Measurements from ENCODE around the gene DESI2.

The DESI2 gene

DNA sequence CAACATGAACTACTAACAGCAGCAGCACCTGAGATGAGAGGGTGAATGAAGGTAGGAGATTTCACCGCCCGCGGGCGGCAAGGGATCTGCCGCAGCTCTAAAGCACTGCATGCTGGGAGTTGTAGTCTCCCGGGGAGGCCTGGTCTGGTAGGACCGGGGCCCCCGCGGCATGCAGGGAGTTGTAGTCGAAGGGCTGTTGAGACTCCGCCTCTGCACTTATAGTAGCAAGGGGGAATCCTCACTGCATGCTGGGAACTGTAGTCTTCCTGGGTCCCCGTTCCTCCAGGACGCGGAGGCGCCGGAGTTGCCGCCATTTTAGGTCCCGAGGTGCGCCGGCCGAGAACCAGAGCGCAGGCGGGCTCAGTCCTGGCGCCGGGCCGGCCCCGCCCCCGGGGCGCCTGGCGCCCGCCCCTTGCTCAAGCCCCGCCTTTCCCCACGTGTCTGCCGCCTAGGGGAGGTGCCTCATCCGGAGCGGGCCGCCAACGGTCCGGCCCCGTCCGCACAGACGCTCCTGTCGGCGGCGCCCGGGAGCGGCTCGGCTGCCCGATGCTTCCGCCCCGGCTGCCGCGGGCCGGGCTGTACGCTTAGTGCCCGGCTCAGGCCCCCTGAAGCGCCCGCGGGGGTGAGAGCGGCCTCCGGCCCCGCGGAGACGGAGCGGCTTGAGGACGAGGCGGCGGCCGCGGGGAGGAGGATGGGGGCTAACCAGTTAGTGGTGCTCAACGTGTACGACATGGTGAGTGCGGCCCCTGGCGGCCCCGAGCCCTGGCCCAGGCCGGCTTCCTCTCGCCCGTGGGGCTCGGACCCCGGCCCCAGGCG, at the start of gene DESI2 (continued):
- TF ChIP-seq ZNF335 (tag by site-specific recombination; conservative IDR thresholded peaks at IDR 0.05), result peak; percentile 98
- no peak for TF ChIP-seq ZNF292 (tag by site-specific recombination; IDR thresholded peaks at IDR 0.05; ENCODE audit: borderline replicate concordance, low read depth)
- TF ChIP-seq KLF7 (tag by site-specific recombination; IDR thresholded peaks at IDR 0.05; ENCODE audit: borderline replicate concordance), result no peak
- TF ChIP-seq, protein P1, sequence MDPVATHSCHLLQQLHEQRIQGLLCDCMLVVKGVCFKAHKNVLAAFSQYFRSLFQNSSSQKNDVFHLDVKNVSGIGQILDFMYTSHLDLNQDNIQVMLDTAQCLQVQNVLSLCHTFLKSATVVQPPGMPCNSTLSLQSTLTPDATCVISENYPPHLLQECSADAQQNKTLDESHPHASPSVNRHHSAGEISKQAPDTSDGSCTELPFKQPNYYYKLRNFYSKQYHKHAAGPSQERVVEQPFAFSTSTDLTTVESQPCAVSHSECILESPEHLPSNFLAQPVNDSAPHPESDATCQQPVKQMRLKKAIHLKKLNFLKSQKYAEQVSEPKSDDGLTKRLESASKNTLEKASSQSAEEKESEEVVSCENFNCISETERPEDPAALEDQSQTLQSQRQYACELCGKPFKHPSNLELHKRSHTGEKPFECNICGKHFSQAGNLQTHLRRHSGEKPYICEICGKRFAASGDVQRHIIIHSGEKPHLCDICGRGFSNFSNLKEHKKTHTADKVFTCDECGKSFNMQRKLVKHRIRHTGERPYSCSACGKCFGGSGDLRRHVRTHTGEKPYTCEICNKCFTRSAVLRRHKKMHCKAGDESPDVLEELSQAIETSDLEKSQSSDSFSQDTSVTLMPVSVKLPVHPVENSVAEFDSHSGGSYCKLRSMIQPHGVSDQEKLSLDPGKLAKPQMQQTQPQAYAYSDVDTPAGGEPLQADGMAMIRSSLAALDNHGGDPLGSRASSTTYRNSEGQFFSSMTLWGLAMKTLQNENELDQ (tag by site-specific recombination; IDR thresholded peaks at IDR 0.05; ENCODE audit: low read depth), result no peak
- TF ChIP-seq EGR2 (tag by site-specific recombination; IDR thresholded peaks at IDR 0.05; ENCODE audit: low read depth), result no peak
- peak; percentile 100 for TF ChIP-seq ZNF76 (tag by site-specific recombination; IDR thresholded peaks at IDR 0.05; ENCODE audit: borderline replicate concordance, low read depth)
- TF ChIP-seq ZNF221 (tag by site-specific recombination; IDR thresholded peaks at IDR 0.05; ENCODE audit: borderline replicate concordance), result 0 out of 2 replicates have a peak, but pooled peaks have one; percentile 37
- TF ChIP-seq, protein P2, sequence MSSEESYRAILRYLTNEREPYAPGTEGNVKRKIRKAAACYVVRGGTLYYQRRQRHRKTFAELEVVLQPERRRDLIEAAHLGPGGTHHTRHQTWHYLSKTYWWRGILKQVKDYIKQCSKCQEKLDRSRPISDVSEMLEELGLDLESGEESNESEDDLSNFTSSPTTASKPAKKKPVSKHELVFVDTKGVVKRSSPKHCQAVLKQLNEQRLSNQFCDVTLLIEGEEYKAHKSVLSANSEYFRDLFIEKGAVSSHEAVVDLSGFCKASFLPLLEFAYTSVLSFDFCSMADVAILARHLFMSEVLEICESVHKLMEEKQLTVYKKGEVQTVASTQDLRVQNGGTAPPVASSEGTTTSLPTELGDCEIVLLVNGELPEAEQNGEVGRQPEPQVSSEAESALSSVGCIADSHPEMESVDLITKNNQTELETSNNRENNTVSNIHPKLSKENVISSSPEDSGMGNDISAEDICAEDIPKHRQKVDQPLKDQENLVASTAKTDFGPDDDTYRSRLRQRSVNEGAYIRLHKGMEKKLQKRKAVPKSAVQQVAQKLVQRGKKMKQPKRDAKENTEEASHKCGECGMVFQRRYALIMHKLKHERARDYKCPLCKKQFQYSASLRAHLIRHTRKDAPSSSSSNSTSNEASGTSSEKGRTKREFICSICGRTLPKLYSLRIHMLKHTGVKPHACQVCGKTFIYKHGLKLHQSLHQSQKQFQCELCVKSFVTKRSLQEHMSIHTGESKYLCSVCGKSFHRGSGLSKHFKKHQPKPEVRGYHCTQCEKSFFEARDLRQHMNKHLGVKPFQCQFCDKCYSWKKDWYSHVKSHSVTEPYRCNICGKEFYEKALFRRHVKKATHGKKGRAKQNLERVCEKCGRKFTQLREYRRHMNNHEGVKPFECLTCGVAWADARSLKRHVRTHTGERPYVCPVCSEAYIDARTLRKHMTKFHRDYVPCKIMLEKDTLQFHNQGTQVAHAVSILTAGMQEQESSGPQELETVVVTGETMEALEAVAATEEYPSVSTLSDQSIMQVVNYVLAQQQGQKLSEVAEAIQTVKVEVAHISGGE (tag by site-specific recombination; conservative IDR thresholded peaks at IDR 0.05; ENCODE audit: low read depth), result peak; percentile 94
- no peak for TF ChIP-seq ZNF157 (tag by site-specific recombination; IDR thresholded peaks at IDR 0.05)
- TF ChIP-seq ZNF16 (tag by site-specific recombination; IDR thresholded peaks at IDR 0.05; ENCODE audit: low read depth), result no peak
- TF ChIP-seq ZBTB21 (tag by site-specific recombination; IDR thresholded peaks at IDR 0.05), result no peak
- no peak for TF ChIP-seq ZNF624 (tag by site-specific recombination; IDR thresholded peaks at IDR 0.05)
- TF ChIP-seq KLF1 (tag by site-specific recombination; IDR thresholded peaks at IDR 0.05), result 0 out of 2 replicates have a peak, but pooled peaks have one; percentile 1
- no peak for TF ChIP-seq ZNF274 (IDR thresholded peaks at IDR 0.05; ENCODE audit: low read length)
- TF ChIP-seq ZNF274 (tag by site-specific recombination; IDR thresholded peaks at IDR 0.05; ENCODE audit: borderline replicate concordance), result no peak
- peak; percentile 78; the same call in 1 of the 2 replicates for TF ChIP-seq KLF8 (tag by site-specific recombination; IDR thresholded peaks at IDR 0.05)
- no peak for TF ChIP-seq ZNF621 (tag by site-specific recombination; IDR thresholded peaks at IDR 0.05)
- TF ChIP-seq ZNF514 (tag by site-specific recombination; IDR thresholded peaks at IDR 0.05), result no peak
- TF ChIP-seq ZNF23 (tag by site-specific recombination; IDR thresholded peaks at IDR 0.05; ENCODE audit: borderline replicate concordance), result no peak
- no peak for TF ChIP-seq ZNF311 (tag by site-specific recombination; IDR thresholded peaks at IDR 0.05; ENCODE audit: borderline replicate concordance)
- no peak for TF ChIP-seq ZNF280C (tag by site-specific recombination; IDR thresholded peaks at IDR 0.05)
- no peak for TF ChIP-seq ZBTB7A (tag by site-specific recombination; IDR thresholded peaks at IDR 0.05; ENCODE audit: low read depth)
- no peak for TF ChIP-seq ZNF366 (tag by site-specific recombination; conservative IDR thresholded peaks at IDR 0.05)
- TF ChIP-seq ZFP37 (tag by site-specific recombination; IDR thresholded peaks at IDR 0.05), result peak; percentile 83
- TF ChIP-seq, protein P3, sequence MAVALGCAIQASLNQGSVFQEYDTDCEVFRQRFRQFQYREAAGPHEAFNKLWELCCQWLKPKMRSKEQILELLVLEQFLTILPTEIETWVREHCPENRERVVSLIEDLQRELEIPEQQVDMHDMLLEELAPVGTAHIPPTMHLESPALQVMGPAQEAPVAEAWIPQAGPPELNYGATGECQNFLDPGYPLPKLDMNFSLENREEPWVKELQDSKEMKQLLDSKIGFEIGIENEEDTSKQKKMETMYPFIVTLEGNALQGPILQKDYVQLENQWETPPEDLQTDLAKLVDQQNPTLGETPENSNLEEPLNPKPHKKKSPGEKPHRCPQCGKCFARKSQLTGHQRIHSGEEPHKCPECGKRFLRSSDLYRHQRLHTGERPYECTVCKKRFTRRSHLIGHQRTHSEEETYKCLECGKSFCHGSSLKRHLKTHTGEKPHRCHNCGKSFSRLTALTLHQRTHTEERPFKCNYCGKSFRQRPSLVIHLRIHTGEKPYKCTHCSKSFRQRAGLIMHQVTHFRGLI (tag by site-specific recombination; IDR thresholded peaks at IDR 0.05), result 0 out of 2 replicates have a peak, but pooled peaks have one; percentile 16
- TF ChIP-seq ZSCAN16 (tag by site-specific recombination; IDR thresholded peaks at IDR 0.05), result 0 out of 2 replicates have a peak, but pooled peaks have one; percentile 67
- TF ChIP-seq ZNF571 (tag by site-specific recombination; IDR thresholded peaks at IDR 0.05), result no peak
- peak; percentile 81 for TF ChIP-seq ZXDB (tag by site-specific recombination; IDR thresholded peaks at IDR 0.05)
- peak; percentile 61 for TF ChIP-seq ZNF2 (tag by site-specific recombination; IDR thresholded peaks at IDR 0.05)
- no peak for TF ChIP-seq ZNF132 (tag by site-specific recombination; IDR thresholded peaks at IDR 0.05; ENCODE audit: borderline replicate concordance)
- no peak for TF ChIP-seq ZNF155 (tag by site-specific recombination; IDR thresholded peaks at IDR 0.05)

Measured in HEK293 (cell line).